HepG2 (cell line): ENCODE results near the gene PHB1. TPM values are rescaled to one million over a fixed set of nuclear protein-coding genes. Genes with fewer than 3 reads are reported as not detected.

ENCODE experiments used
- CSRNP2 ChIP-seq: sonication (generic); formaldehyde crosslinking; conservative IDR thresholded peaks from 2 replicates; pipeline ENCODE4 v1.8.0; 2022; ENCODE audit warnings: low read depth, missing genetic modification reagents
- FOXO4 ChIP-seq: sonication (generic); formaldehyde crosslinking; conservative IDR thresholded peaks from 2 replicates; pipeline ENCODE4 v1.8.1; 2023; ENCODE audit warnings: missing genetic modification reagents
- FOXP1 ChIP-seq, 2 experiments: fragments of 450-650 bp in 1 of 2; IDR thresholded peaks; 2 replicates each; pipeline ENCODE4 v1.6.1; 2017 to 2018; ENCODE audit warnings: antibody characterized with exemption in 1 of 2
- GATAD2A ChIP-seq: IDR thresholded peaks from 2 replicates; pipeline ENCODE4 v1.6.1; 2016
- HMGXB4 ChIP-seq, 2 experiments: sonication (generic) in 1 of 2; formaldehyde crosslinking in 1 of 2; IDR thresholded peaks; 2 replicates each; pipeline versions ENCODE4 v1.4.0 to v1.6.1; 2018 to 2020; ENCODE audit warnings: missing genetic modification reagents in 2 of 2, borderline replicate concordance in 1 of 2, low read depth in 1 of 2, mild to moderate bottlenecking in 1 of 2, missing biosample characterization in 1 of 2
- HOXA9 ChIP-seq: sonication (generic); formaldehyde crosslinking; IDR thresholded peaks from 2 replicates; pipeline ENCODE4 v1.8.1; 2022; ENCODE audit warnings: missing genetic modification reagents, mild to moderate bottlenecking, moderate library complexity, borderline replicate concordance
- KDM4B ChIP-seq: sonication (generic); formaldehyde crosslinking; IDR thresholded peaks from 2 replicates; pipeline ENCODE4 v1.4.0; 2020; ENCODE audit warnings: missing genetic modification reagents
- KLF11 ChIP-seq: IDR thresholded peaks from 2 replicates; pipeline ENCODE4 v1.6.1; 2016; ENCODE audit warnings: missing compliant biosample characterization
- MAX ChIP-seq: IDR thresholded peaks from 2 replicates; pipeline ENCODE4 v1.6.1; 2012; ENCODE audit warnings: inconsistent platforms
- MEIS2 ChIP-seq: sonication (generic); formaldehyde crosslinking; IDR thresholded peaks from 2 replicates; pipeline ENCODE4 v1.9.0; 2021; ENCODE audit warnings: mild to moderate bottlenecking, missing genetic modification reagents
- NFAT5 ChIP-seq: sonication (generic); formaldehyde crosslinking; IDR thresholded peaks from 2 replicates; pipeline ENCODE4 v1.4.0; 2020; ENCODE audit warnings: missing genetic modification reagents
- PHB2 ChIP-seq: fragments of 450-650 bp; IDR thresholded peaks from 2 replicates; pipeline ENCODE4 v1.6.1; 2018; ENCODE audit not compliant: partially characterized antibody
- POGK ChIP-seq: sonication (generic); formaldehyde crosslinking; conservative IDR thresholded peaks from 2 replicates; pipeline ENCODE4 v1.8.0; 2022; ENCODE audit warnings: mild to moderate bottlenecking, moderate library complexity, missing genetic modification reagents
- ZNF776 ChIP-seq: sonication (generic); formaldehyde crosslinking; IDR thresholded peaks from 2 replicates; pipeline ENCODE4 v1.4.0; 2020; ENCODE audit warnings: mild to moderate bottlenecking, missing genetic modification reagents
- ZZZ3 ChIP-seq: sonication (generic); formaldehyde crosslinking; IDR thresholded peaks from 2 replicates; pipeline ENCODE4 v1.4.0; 2020; ENCODE audit warnings: missing genetic modification reagents, mild to moderate bottlenecking, borderline replicate concordance
- polyA plus RNA-seq, 8 experiments: library from polyadenylated mRNA; depleted of rRNA in 3 of 8; stranded (reverse) in 7 of 8; unstranded in 1 of 8; fragments of >200 nt; fragmentation: Illumina TruSeq in 4 of 8; extraction: Trizol in 4 of 8; gene quantifications; 2 replicates each; pipeline versions ENCODE4 v1.2.1 to v1.2.3, GENCODE V29; 2011 to 2016; ENCODE audit warnings: low read depth in 4 of 8, missing spikeins in 1 of 8, mixed read lengths in 1 of 8; ENCODE audit not compliant: insufficient read depth in 1 of 8
- total RNA-seq, 5 experiments: library from RNA; depleted of rRNA; stranded (reverse); fragments of >200 nt; fragmentation: Illumina TruSeq; extraction: Trizol; gene quantifications; 2 replicates each; pipeline ENCODE4 v1.2.3, GENCODE V29; 2016; ENCODE audit warnings: low read depth in 1 of 5

The PHB1 gene
- total and polyA plus RNA-seq, 2 of the 13 experiments (the other 11 are each of a cell fraction or from before 2014, with no cell fraction given) = 515 to 688 TPM

- TF ChIP-seq HMGXB4 (CRISPR knock-in tag; IDR thresholded peaks at IDR 0.05; ENCODE audit: borderline replicate concordance in 1 of 2, low read depth in 1 of 2) (peak in 1 of 2 experiments; percentile 43; a peak in 1 of 4 replicates), ZNF776 (CRISPR knock-in tag) (0 out of 2 replicates have a peak, but pooled peaks have one; percentile 12), KDM4B (CRISPR knock-in tag) (no peak), ZZZ3 (CRISPR knock-in tag) (no peak), MAX (peak; percentile 78), GATAD2A (CRISPR knock-in tag) (no peak), CSRNP2 (CRISPR knock-in tag) (no peak), FOXO4 (CRISPR knock-in tag) (no peak), HOXA9 (0 out of 2 replicates have a peak, but pooled peaks have one; percentile 11), FOXP1 (IDR thresholded peaks at IDR 0.05) (no peak), FOXP1 (CRISPR knock-in tag; IDR thresholded peaks at IDR 0.05) (no peak), NFAT5 (CRISPR knock-in tag) (0 out of 2 replicates have a peak, but pooled peaks have one; percentile 67), POGK (CRISPR knock-in tag) (peak; percentile 42; the same call in 1 of the 2 replicates), KLF11 (CRISPR knock-in tag) (0 out of 2 replicates have a peak, but pooled peaks have one; percentile 10), MEIS2 (no peak; the same call in 1 of the 2 replicates), PHB2 (no peak)
Measured at GRCh38 chr17:49361902-49362722, 52.6 kb downstream of the PHB1 start, which contains the start of gene ZNF652 (continued).
